ENCODE data around the gene TCEA3.
A peak's percentile ranks its signal among the peaks of the same experiment; 100 is the strongest.

TCEA3 gene

GRCh38 chr1:23417570-23417969, 7.0 kb downstream of the TCEA3 start:
- no peak for DNase-seq

- DNase-seq = no peak
Observed at GRCh38 chr1:23416964-23417363, 7.6 kb downstream of the TCEA3 start.

GRCh38 chr1:23408797-23409290, 15.7 kb downstream of the TCEA3 start:
- DNase-seq = no peak

- DNase-seq = no peak
Observed at GRCh38 chr1:23407016-23407630, 17.4 kb downstream of the TCEA3 start.

GRCh38 chr1:23405946-23406345, 18.6 kb downstream of the TCEA3 start:
- no peak for DNase-seq

- peak; percentile 75 for DNase-seq
Observed at GRCh38 chr1:23403735-23404486, 20.6 kb downstream of the TCEA3 start.

- DNase-seq = no peak
Observed at GRCh38 chr1:23403355-23403734, 21.2 kb downstream of the TCEA3 start.

- DNase-seq = no peak
Observed at GRCh38 chr1:23403038-23403336, 21.6 kb downstream of the TCEA3 start.

GRCh38 chr1:23402286-23403037, 22.1 kb downstream of the TCEA3 start:
- DNase-seq = no peak

GRCh38 chr1:23401313-23401712, 23.2 kb downstream of the TCEA3 start:
- DNase-seq = no peak

- DNase-seq = no peak
Observed at GRCh38 chr1:23400324-23401114, 24.0 kb downstream of the TCEA3 start.

- no peak for DNase-seq
Observed at GRCh38 chr1:23399229-23399628, 25.3 kb downstream of the TCEA3 start.

- no peak for DNase-seq
Observed at GRCh38 chr1:23397908-23398307, 26.6 kb downstream of the TCEA3 start.

GRCh38 chr1:23396380-23396779, 28.2 kb downstream of the TCEA3 start:
- no peak for DNase-seq

GRCh38 chr1:23395849-23396248, 28.7 kb downstream of the TCEA3 start:
- DNase-seq = no peak

- no peak for DNase-seq
Observed at GRCh38 chr1:23395154-23395724, 29.3 kb downstream of the TCEA3 start.

GRCh38 chr1:23394684-23395083, 29.9 kb downstream of the TCEA3 start:
- no peak for DNase-seq

- DNase-seq = no peak
Observed at GRCh38 chr1:23394181-23394580, 30.4 kb downstream of the TCEA3 start.

GRCh38 chr1:23393706-23394105, 30.8 kb downstream of the TCEA3 start:
- DNase-seq = no peak

GRCh38 chr1:23392125-23392855, 32.3 kb downstream of the TCEA3 start:
- DNase-seq = no peak

- DNase-seq = no peak
Observed at GRCh38 chr1:23389837-23390321, 34.7 kb downstream of the TCEA3 start.

- DNase-seq = no peak
Observed at GRCh38 chr1:23387494-23387893, 37.1 kb downstream of the TCEA3 start.

Measured in NCI-H748 treated with DMSO at 0.1 percent for 48 hours (cell line).